HL-60 (cell line): Measurements from ENCODE around the gene RYR2.

Experiments used
- DNase-seq, 2 experiments: peaks; one replicate each; pipeline ENCODE4 v3.0.0-alpha.2; 2010 to 2020; ENCODE audit warnings: low read depth in 1 of 2, low spot score in 1 of 2
- H3K27ac ChIP-seq: fragments of 250-450 bp; sonication (Bioruptor Pico); replicated peaks from 2 replicates; pipeline ENCODE4 v1.5.1; 2020; ENCODE audit warnings: mild to moderate bottlenecking, moderate library complexity
- H3K27me3 ChIP-seq: fragments of 250-450 bp; sonication (Bioruptor Pico); 2 replicates; pipeline ENCODE4 v1.5.1; 2021; ENCODE audit warnings: mild to moderate bottlenecking, moderate library complexity; ENCODE audit not compliant: insufficient read depth, poor library complexity, severe bottlenecking
- H3K4me3 ChIP-seq: replicated peaks from 2 replicates; pipeline ENCODE4 v1.5.1; 2011; ENCODE audit warnings: mild to moderate bottlenecking, control low read depth, low read length; ENCODE audit not compliant: insufficient read depth
- CTCF ChIP-seq: IDR thresholded peaks from one replicate; pipeline ENCODE4 v1.5.1; 2011; ENCODE audit warnings: low read length, control low read depth, inconsistent platforms; ENCODE audit not compliant: insufficient read depth
- GABPA ChIP-seq: IDR thresholded peaks from 2 replicates; pipeline ENCODE4 v1.6.1; 2012; ENCODE audit warnings: low read depth
- POLR2AphosphoS5 ChIP-seq: IDR thresholded peaks from 2 replicates; pipeline ENCODE4 v1.6.1; 2012; ENCODE audit warnings: low read depth
- SPI1 ChIP-seq: IDR thresholded peaks from 2 replicates; pipeline ENCODE4 v1.6.1; 2012; ENCODE audit warnings: low read depth, mild to moderate bottlenecking, borderline replicate concordance
- TF ChIP-seq, protein P1 (sequence below): IDR thresholded peaks from 2 replicates; pipeline ENCODE4 v1.6.1; 2012; ENCODE audit warnings: low read depth; ENCODE audit not compliant: insufficient replicate concordance

Gene RYR2

GRCh38 chr1:237717106-237717505 is 675.1 kb downstream of the RYR2 start:
- no peak for TF ChIP-seq GABPA
- no peak for TF ChIP-seq CTCF
- TF ChIP-seq, protein P1, sequence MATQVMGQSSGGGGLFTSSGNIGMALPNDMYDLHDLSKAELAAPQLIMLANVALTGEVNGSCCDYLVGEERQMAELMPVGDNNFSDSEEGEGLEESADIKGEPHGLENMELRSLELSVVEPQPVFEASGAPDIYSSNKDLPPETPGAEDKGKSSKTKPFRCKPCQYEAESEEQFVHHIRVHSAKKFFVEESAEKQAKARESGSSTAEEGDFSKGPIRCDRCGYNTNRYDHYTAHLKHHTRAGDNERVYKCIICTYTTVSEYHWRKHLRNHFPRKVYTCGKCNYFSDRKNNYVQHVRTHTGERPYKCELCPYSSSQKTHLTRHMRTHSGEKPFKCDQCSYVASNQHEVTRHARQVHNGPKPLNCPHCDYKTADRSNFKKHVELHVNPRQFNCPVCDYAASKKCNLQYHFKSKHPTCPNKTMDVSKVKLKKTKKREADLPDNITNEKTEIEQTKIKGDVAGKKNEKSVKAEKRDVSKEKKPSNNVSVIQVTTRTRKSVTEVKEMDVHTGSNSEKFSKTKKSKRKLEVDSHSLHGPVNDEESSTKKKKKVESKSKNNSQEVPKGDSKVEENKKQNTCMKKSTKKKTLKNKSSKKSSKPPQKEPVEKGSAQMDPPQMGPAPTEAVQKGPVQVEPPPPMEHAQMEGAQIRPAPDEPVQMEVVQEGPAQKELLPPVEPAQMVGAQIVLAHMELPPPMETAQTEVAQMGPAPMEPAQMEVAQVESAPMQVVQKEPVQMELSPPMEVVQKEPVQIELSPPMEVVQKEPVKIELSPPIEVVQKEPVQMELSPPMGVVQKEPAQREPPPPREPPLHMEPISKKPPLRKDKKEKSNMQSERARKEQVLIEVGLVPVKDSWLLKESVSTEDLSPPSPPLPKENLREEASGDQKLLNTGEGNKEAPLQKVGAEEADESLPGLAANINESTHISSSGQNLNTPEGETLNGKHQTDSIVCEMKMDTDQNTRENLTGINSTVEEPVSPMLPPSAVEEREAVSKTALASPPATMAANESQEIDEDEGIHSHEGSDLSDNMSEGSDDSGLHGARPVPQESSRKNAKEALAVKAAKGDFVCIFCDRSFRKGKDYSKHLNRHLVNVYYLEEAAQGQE = no peak
- TF ChIP-seq POLR2AphosphoS5 = no peak
- TF ChIP-seq SPI1 = no peak
- H3K27ac ChIP-seq = no peak overlapping the region
- H3K4me3 ChIP-seq = no peak overlapping the region
- no peak for DNase-seq
- no peaks in the 10 kb centered on the region for H3K27me3 ChIP-seq

GRCh38 chr1:237730826-237731350 is 688.9 kb downstream of the RYR2 start:
- TF ChIP-seq, protein P1 = no peak
- TF ChIP-seq POLR2AphosphoS5 = no peak
- TF ChIP-seq CTCF = no peak
- no peak for TF ChIP-seq GABPA
- no peak overlapping the region for H3K4me3 ChIP-seq
- H3K27ac ChIP-seq = no peak overlapping the region
- H3K27me3 ChIP-seq = no peaks in the 10 kb centered on the region
- DNase-seq = no peak

DNA sequence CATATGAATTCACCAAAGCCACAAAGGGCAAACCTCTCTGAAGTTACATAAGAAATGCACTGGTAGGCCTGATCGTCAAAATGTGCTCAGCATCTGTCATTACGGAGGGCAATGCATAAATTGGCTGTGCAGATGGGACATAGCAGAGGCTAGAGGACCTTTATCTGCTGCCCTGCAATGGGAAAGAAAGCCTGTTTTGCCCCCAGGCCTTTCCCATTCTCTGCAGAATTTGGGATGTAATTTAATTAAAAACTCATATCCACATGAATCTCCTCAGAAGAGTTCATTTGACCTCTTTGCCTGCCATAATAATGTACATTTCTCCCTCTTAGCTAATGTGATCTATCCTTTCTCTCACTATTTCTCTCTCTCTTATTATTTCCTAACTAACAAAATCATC is 690.7 kb downstream of the RYR2 start:
- Histone ChIP-seq H3K4me3 (no peak overlapping the region), H3K27me3 (no peaks in the 10 kb centered on the region), H3K27ac (no peak overlapping the region)
- TF ChIP-seq POLR2AphosphoS5 (no peak), SPI1 (no peak), CTCF (no peak), GABPA (no peak)
- TF ChIP-seq, protein P1 = no peak
- DNase-seq = no peak
